GM21515 (cell line): ENCODE measurements around the gene IDH3G.

Source experiments
- ATAC-seq: cut with Tn5 transposase; IDR thresholded peaks from one replicate; pipeline ENCODE4 v1.9.1; 2021; ENCODE audit not compliant: unreplicated experiment

Gene IDH3G

DNA sequence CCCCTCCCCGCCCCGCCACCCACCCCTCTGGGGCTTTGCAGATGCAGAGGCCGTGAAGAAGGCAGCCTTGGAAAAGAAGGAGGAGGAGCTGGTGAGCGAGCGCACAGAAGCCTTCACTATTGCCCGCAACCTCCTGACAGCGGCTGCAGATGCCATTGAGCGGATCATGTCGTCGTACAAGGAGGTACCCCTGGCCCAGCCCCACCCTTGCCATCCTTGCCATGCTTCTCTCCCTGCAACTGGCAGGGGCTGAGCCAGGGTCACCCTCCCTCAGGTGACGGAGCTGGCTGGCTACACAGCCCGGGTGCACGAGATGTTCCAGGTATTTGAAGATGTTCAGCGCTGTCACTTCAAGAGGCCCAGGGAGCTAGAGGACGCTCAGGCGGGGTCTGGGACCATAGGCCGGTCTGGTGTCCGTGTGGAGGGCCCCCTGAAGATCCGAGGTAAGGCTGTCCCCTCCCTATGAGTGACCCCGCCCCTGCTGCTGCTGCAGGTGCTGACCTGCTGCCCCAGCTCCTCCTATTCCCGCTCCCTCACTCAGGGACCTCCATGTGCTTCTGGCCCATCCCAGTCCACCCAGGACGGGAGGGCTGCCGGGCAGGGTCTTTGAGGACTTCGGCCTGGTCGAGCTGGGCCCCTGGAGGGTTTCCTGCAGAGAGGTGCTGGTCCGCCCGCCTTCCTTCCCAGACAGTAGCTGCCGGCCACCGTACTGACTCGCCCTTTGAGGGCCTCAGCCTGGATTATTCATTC lies 57.9 kb downstream of the IDH3G start:
- ATAC-seq = no peak
